ENCODE measurements around the gene DNMBP.
"Not testable (repeated sequence)": the region's sequence is repeated elsewhere in the genome, so short reads cannot be mapped to it uniquely, and the experiment has no call there.

Gene DNMBP

DNA sequence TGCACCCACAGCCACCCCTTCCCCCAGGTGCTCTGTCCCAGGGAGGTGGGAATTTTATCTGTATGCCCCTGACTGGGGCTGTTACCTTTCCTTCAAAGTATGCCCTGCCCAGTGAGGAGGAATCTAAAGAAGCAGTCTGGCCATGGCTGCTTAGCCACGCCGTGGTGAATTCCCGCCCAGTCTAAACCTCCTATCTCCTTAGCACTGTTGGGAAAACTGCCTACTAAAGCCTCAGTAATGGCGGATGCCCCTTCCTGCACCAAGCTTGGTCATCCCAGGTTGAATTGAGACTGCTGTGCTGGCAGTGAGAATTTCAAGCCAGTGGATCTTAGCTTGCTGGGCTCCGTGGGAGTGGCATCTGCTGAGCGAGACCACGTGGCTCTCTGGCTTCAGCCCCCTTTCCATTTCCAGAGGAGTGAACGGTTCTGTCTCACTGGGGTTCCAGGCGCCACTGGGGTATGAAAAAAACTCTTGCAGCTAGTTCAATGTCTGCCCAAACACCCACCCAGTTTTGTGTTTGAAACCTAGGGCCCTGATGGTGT lies 140.1 kb downstream of the DNMBP start:
- DNase-seq (ENCODE audit: low spot score), result no peak

DNA sequence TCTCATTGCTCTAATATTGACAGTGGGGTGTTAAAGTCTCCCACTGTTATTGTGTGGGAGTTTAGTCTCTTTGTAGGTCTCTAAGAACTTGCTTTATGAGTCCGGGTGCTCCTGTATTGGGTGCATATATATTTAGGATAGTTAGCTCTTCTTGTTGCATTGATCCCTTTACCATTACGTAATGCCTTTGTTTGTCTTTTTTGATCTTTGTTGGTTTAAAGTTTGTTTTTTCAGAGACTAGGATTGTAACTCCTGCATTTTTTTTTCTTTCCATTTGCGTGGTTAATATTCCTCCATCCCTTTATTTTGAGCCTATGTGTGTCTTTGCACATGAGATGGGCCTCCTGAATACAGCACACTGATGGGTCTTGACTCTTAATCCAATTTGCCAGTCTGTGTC lies 142.5 kb downstream of the DNMBP start:
- not testable (repeated sequence) for DNase-seq (ENCODE audit: low spot score)

DNA sequence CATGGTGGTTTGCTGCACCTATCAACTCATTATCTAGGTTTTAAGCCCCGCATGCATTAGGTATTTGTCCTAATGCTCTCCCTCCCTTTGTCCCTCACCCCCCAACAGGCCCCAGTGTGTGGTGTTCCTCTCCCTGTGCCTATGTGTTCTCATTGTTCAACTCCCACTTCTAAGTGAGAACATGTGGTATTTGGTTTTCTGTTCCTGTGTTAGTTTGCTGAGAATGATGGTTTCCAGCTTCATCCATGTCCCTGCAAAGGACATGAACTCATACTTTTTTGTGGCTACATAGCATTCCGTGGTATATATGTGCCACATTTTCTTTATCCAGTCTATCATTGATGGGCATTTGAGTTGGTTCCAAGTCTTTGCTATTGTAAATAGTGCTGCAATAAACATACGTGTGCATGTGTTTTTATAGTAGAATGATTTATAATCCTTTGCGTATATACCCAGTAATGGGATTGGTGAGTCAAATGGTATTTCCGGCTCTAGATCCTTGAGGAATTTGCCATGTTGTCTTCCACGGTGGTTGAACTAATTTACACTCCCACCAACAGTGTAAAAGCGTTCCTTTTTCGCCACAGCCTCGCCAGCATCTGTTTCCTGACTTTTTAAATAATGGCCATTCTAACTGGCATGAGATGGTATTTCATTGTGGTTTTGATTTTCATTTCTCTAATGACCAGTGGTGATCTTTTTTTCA lies 146.1 kb downstream of the DNMBP start:
- peak; percentile 36 for DNase-seq (ENCODE audit: low spot score)

- no peak for DNase-seq (ENCODE audit: low spot score)
These were observed 149.3 kb downstream of the DNMBP start for GRCh38 chr10:99860466-99860865.

- no peak for DNase-seq (ENCODE audit: low spot score)
These were observed 150.2 kb downstream of the DNMBP start for GRCh38 chr10:99859585-99859984.

- no peak for DNase-seq (ENCODE audit: low spot score)
These were observed 150.9 kb downstream of the DNMBP start for GRCh38 chr10:99858849-99859248.

- no peak for DNase-seq (ENCODE audit: low spot score)
These were observed 154.2 kb downstream of the DNMBP start for GRCh38 chr10:99855479-99856071.

- DNase-seq (ENCODE audit: low spot score), result peak; percentile 44
These were observed 154.9 kb downstream of the DNMBP start for GRCh38 chr10:99854860-99855259.

GRCh38 chr10:99853655-99854054 lies 156.1 kb downstream of the DNMBP start:
- DNase-seq (ENCODE audit: low spot score), result no peak

DNA sequence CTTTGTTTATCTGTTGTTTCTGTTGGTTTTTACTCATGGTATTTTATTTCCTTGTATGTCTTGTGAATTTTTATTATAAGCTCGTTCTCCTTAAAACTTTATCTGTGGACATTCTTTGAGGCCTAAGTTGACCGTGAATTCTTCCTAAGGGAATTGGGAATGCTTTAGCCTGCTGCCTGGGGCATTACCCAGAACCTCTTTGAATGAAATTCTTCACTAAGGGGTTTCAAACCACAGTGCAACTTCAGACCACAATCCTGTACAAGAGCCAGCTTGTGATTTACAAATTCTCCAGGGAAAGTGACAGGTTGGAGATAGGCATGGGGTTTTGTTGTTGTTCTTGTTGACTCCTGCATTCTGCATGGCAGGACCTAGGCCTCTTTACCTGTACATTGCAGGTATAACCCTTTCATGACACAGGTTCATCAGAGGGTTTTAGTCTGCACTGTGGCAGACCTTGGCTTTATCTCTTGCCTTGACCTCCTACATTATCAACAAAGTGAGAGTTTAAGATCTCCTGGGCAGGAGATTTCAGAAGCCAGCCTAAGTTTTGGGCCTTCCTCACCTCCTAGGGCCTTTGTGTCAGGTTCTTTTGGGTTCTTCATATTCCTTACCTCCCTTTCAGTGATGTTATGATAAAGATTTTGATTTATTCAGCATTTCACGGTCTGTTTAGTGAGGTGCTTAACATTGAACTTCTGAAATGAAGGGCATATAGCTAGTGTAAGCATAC lies 157.1 kb downstream of the DNMBP start:
- no peak for DNase-seq (ENCODE audit: low spot score)

DNA sequence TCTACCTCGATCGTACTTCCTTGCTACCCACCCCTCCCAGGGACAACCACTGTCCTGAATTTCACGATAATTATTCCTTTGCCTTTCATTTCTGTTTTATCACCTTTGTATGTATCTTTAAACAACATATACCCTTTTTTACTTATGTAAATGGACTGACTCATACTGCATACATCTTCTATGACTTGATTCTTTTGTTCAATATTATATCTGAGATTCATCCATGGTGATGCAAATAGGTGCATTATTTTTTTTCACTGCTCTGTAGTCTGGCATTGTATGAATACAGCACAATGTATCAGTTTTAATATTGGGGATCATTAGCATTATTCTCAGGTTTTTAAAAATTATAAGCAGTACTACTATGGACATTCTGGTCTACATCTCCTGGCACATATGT lies 157.9 kb downstream of the DNMBP start:
- no peak for DNase-seq (ENCODE audit: low spot score)

GRCh38 chr10:99850767-99851340 lies 158.9 kb downstream of the DNMBP start:
- no peak for DNase-seq (ENCODE audit: low spot score)

DNA sequence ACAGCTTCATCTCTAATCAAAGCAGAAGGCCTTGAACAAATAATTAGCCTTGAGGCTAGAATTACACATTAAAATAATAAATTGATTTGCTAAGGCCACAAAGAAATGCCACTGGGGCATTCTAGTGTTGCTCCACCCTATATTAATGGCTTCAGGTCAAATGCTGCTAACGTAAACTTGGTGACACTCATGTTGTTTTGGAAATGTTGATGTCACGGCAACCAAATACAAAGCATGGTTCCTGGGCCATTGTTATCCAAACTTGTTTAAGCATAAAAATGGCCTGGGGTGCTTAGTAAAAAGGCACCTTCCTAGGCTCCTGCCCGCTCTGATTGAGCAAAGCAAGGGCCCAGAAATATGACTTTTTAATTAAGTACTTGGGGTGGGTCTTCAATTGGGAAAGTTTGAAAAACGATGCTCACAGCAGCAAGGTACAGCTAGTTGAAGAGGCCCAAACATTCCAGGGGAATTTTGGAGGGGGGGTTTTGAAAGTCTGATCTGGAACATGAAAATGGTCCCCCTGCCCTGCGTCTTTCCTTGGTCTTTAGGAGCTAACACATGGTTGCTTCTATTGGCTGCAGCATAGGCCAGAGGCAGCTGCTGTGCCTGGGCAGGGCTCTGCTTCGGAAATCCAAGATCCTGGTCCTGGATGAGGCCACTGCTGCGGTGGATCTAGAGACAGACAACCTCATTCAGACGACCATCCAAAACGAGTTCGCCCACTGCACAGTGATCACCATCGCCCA lies 159.6 kb downstream of the DNMBP start:
- DNase-seq (ENCODE audit: low spot score), result no peak

DNA sequence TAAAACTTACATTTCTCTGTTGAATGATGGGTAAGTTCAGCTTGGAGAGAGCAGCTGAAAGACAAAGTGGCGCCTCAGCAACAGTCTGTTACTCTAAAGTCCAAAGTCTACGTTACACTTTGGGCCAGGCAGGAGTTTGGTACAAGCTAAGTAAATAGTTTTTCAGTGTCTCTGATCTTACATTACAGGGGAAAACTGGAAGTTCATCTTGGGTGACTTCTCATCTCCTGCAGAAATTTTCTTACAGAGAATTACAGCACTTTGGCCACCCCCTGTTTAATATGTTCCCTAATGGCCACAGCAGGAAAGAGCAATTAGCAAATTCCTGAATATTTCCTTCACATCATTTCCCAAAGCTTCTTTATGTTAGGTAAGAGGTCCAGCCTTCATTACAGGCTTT lies 160.2 kb downstream of the DNMBP start:
- DNase-seq (ENCODE audit: low spot score), result no peak

GRCh38 chr10:99849057-99849456 lies 160.7 kb downstream of the DNMBP start:
- no peak for DNase-seq (ENCODE audit: low spot score)

GRCh38 chr10:99845837-99846382 lies 163.8 kb downstream of the DNMBP start:
- DNase-seq (ENCODE audit: low spot score), result peak; percentile 97

GRCh38 chr10:99844433-99844955 lies 165.3 kb downstream of the DNMBP start:
- no peak for DNase-seq (ENCODE audit: low spot score)

DNA sequence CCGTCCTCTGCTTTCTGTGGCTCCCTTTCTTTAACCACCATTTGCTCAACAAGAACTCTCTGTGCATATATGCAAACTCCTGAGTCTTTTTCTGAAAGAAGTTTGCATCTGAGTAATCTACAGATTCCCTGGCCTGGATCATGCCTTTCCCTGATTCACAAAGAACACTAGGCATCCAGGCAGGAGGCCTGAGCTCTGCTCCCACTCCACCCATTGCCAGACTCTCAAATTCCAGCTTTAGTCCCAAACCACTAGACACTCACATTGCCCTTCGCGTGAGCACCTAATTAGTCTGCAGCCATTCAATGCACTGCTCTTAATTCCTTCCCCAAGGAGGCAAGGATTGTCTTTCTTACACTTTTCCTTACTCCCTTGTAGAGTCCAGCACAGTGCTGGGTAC lies 166.4 kb downstream of the DNMBP start:
- DNase-seq (ENCODE audit: low spot score), result no peak

DNA sequence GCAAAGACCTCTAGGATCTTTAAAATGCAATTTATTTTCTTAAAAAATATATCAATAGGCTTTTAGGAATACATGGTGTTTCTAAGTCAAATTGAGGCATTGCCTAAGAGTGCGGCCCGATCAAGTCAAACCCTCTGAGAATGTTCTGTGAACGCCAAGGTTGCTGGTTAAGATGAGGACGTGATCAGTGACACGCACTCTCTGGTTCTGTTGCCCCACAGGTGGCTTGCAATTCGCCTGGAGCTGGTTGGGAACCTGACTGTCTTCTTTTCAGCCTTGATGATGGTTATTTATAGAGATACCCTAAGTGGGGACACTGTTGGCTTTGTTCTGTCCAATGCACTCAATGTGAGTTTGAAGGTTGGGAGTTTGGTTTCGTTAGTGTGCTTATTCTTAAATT lies 168.0 kb downstream of the DNMBP start:
- no peak for DNase-seq (ENCODE audit: low spot score)

- DNase-seq (ENCODE audit: low spot score), result not testable (repeated sequence)
These were observed 168.9 kb downstream of the DNMBP start for GRCh38 chr10:99840859-99841258.

- DNase-seq (ENCODE audit: low spot score), result no peak
These were observed 173.0 kb downstream of the DNMBP start for GRCh38 chr10:99836711-99837110.
